H9 (cell line): ENCODE measurements around the gene TLL2. TPM values are rescaled to one million over a fixed set of nuclear protein-coding genes. Genes with fewer than 3 reads are reported as not detected.

Experiments
- DNase-seq: peaks from one replicate; pipeline ENCODE4 v3.0.0-alpha.2; 2017
- H2AFZ ChIP-seq: one replicate; pipeline ENCODE4 v1.6.1; 2013; ENCODE audit warnings: mild to moderate bottlenecking, low read length, control low read depth, moderate library complexity
- H2AK5ac ChIP-seq: 2 replicates; pipeline ENCODE4 v1.6.1; 2013; ENCODE audit warnings: low read length, control low read depth, mixed read lengths; ENCODE audit not compliant: insufficient read length
- H2BK120ac ChIP-seq: one replicate; pipeline ENCODE4 v1.6.1; 2013; ENCODE audit warnings: low read depth, mild to moderate bottlenecking, low read length, control low read depth, inconsistent platforms; ENCODE audit not compliant: poor library complexity, severe bottlenecking
- H2BK12ac ChIP-seq: 2 replicates; pipeline ENCODE4 v1.6.1; 2013; ENCODE audit warnings: low read length, control low read depth, mixed read lengths, low read depth; ENCODE audit not compliant: insufficient read length
- H2BK15ac ChIP-seq: 2 replicates; pipeline ENCODE4 v1.6.1; 2013; ENCODE audit warnings: low read depth, low read length, control low read depth
- H2BK20ac ChIP-seq: one replicate; pipeline ENCODE4 v1.6.1; 2013; ENCODE audit warnings: low read depth, mild to moderate bottlenecking, low read length, control low read depth, inconsistent platforms; ENCODE audit not compliant: poor library complexity, severe bottlenecking
- H2BK5ac ChIP-seq: 2 replicates; pipeline ENCODE4 v1.6.1; 2013; ENCODE audit warnings: low read length, control low read depth, mixed read lengths; ENCODE audit not compliant: insufficient read length
- H3K14ac ChIP-seq: 2 replicates; pipeline ENCODE4 v1.6.1; 2013; ENCODE audit warnings: low read length, control low read depth; ENCODE audit not compliant: insufficient read depth
- H3K18ac ChIP-seq: 2 replicates; pipeline ENCODE4 v1.6.1; 2013; ENCODE audit warnings: low read depth, mild to moderate bottlenecking, mixed read lengths, low read length, control low read depth; ENCODE audit not compliant: insufficient read length
- H3K23ac ChIP-seq: 2 replicates; pipeline ENCODE4 v1.6.1; 2013; ENCODE audit warnings: low read length, control low read depth, mixed read lengths, low read depth; ENCODE audit not compliant: insufficient read length
- H3K23me2 ChIP-seq: 2 replicates; pipeline ENCODE4 v1.6.1; 2013; ENCODE audit warnings: low read depth, mild to moderate bottlenecking, mixed read lengths, low read length, control low read depth; ENCODE audit not compliant: insufficient read length, poor library complexity, severe bottlenecking
- H3K27ac ChIP-seq: 2 replicates; pipeline ENCODE4 v1.5.1; 2013; ENCODE audit warnings: low read length, control low read depth, mixed read lengths, low read depth; ENCODE audit not compliant: insufficient read length
- H3K27me3 ChIP-seq: 2 replicates; pipeline ENCODE4 v1.6.1; 2013; ENCODE audit warnings: low read length, control low read depth, inconsistent platforms; ENCODE audit not compliant: insufficient read depth
- H3K4ac ChIP-seq: 2 replicates; pipeline ENCODE4 v1.6.1; 2013; ENCODE audit warnings: low read depth, mild to moderate bottlenecking, control low read depth, inconsistent platforms, low read length, moderate library complexity
- H3K4me1 ChIP-seq: 2 replicates; pipeline ENCODE4 v1.6.1; 2013; ENCODE audit warnings: low read length, control low read depth, inconsistent platforms; ENCODE audit not compliant: insufficient read depth
- H3K4me2 ChIP-seq: 2 replicates; pipeline ENCODE4 v1.6.1; 2013; ENCODE audit warnings: low read length, control low read depth, mixed read lengths; ENCODE audit not compliant: insufficient read length, insufficient read depth
- H3K56ac ChIP-seq: 2 replicates; pipeline ENCODE4 v1.6.1; 2013; ENCODE audit warnings: low read depth, mild to moderate bottlenecking, mixed read lengths, low read length, control low read depth; ENCODE audit not compliant: insufficient read length
- H3K79me1 ChIP-seq: 2 replicates; pipeline ENCODE4 v1.6.1; 2013; ENCODE audit warnings: low read depth, mild to moderate bottlenecking, moderate library complexity, low read length, control low read depth, inconsistent platforms; ENCODE audit not compliant: insufficient read depth, poor library complexity, severe bottlenecking
- H3K79me2 ChIP-seq: 2 replicates; pipeline ENCODE4 v1.6.1; 2013; ENCODE audit warnings: low read length, control low read depth, inconsistent platforms; ENCODE audit not compliant: insufficient read depth
- H3K9ac ChIP-seq: 2 replicates; pipeline ENCODE4 v1.6.1; 2013; ENCODE audit warnings: low read length, control low read depth, mixed read lengths; ENCODE audit not compliant: insufficient read length; ENCODE audit errors: extremely low read depth
- H3K9me3 ChIP-seq: one replicate; pipeline ENCODE4 v1.6.1; 2013; ENCODE audit warnings: low read depth, low read length, inconsistent platforms; ENCODE audit not compliant: control insufficient read depth
- H3T11ph ChIP-seq: one replicate; pipeline ENCODE4 v1.6.1; 2013; ENCODE audit warnings: mild to moderate bottlenecking, low read length, control low read depth, inconsistent platforms
- H4K20me1 ChIP-seq: one replicate; pipeline ENCODE4 v1.6.1; 2013; ENCODE audit not compliant: control insufficient read depth, insufficient read length, insufficient read depth
- H4K5ac ChIP-seq: 2 replicates; pipeline ENCODE4 v1.6.1; 2013; ENCODE audit warnings: low read depth, mild to moderate bottlenecking, mixed read lengths, low read length, control low read depth; ENCODE audit not compliant: insufficient read length
- H4K8ac ChIP-seq: replicated peaks from 2 replicates; pipeline ENCODE4 v1.6.1; 2013; ENCODE audit warnings: low read length, control low read depth, mixed read lengths, low read depth; ENCODE audit not compliant: insufficient read length
- H4K91ac ChIP-seq: 2 replicates; pipeline ENCODE4 v1.6.1; 2013; ENCODE audit warnings: low read depth, mild to moderate bottlenecking, moderate library complexity, mixed read lengths, low read length, control low read depth; ENCODE audit not compliant: insufficient read length
- H3K27ac Mint-ChIP-seq, 3 experiments: 2 replicates in 2 of 3; 3 replicates in 1 of 3; pipeline ENCODE4 v1.8.0; 2020 to 2021; ENCODE audit warnings: mixed read lengths in 3 of 3, mild to moderate bottlenecking in 1 of 3, moderate library complexity in 1 of 3
- H3K27me3 Mint-ChIP-seq: 2 replicates; pipeline ENCODE4 v1.8.0; 2021; ENCODE audit warnings: low read depth, mild to moderate bottlenecking, moderate library complexity, mixed read lengths
- H3K36me3 Mint-ChIP-seq, 3 experiments: 2 replicates in 2 of 3; 3 replicates in 1 of 3; pipeline ENCODE4 v1.8.0; 2020 to 2021; ENCODE audit warnings: low read depth in 3 of 3, mixed read lengths in 3 of 3; ENCODE audit not compliant: insufficient read depth in 1 of 3
- H3K4me1 Mint-ChIP-seq, 2 experiments: 2 replicates each; pipeline ENCODE4 v1.8.0; 2020; ENCODE audit warnings: mixed read lengths in 2 of 2
- H3K4me3 Mint-ChIP-seq, 2 experiments: 2 replicates in 1 of 2; 3 replicates in 1 of 2; pipeline ENCODE4 v1.8.0; 2020 to 2021; ENCODE audit warnings: mild to moderate bottlenecking in 2 of 2, mixed read lengths in 2 of 2, moderate library complexity in 1 of 2
- H3K9me3 Mint-ChIP-seq, 2 experiments: 2 replicates in 1 of 2; 3 replicates in 1 of 2; pipeline ENCODE4 v1.8.0; 2020; ENCODE audit warnings: mild to moderate bottlenecking in 2 of 2, mixed read lengths in 2 of 2, moderate library complexity in 1 of 2
- WGBS: extraction: QIAGEN DNeasy Blood & Tissue Kit; methylation state at CpG from one replicate; pipeline ENCODE4 v1.1.7; 2013; ENCODE audit warnings: missing lambda C conversion rate, low lambda C conversion rate, mixed read lengths; ENCODE audit not compliant: insufficient read length; ENCODE audit errors: extremely low coverage; 5-methylcytosine and 5-hydroxymethylcytosine counted together
- total RNA-seq: library from RNA; stranded (reverse); gene quantifications from 2 replicates; pipeline ENCODE4 v1.2.1, GENCODE V29; 2021
- TF ChIP-seq, protein P1 (sequence below): fragments of 200-600 bp; sonication (generic); conservative IDR thresholded peaks from 3 replicates; pipeline ENCODE4 v1.8.0; 2021; ENCODE audit warnings: antibody characterized with exemption, mild to moderate bottlenecking

The TLL2 gene
- total RNA-seq, 1 experiment from 2014 or later = 1.4 TPM

DNA sequence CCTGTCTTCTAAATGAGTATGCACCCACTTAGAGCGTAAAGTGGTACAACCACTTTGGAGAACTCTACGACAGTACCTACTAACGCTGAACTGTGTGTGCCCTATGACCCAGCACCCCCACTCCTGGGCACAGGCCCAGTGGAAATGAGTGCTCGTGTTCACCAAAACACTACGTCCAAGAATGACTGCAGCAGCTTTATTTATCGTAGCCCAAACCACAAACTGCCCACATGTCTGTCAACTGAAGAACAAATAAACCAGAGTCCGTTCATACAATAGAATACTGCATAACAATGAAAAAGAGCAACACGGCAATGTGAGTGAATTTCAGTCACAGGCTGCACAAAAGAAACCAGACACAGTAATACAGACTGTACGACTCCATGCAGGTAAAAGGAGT is 35.4 kb downstream of the TLL2 start:
- no peak overlapping the region for H3K56ac ChIP-seq
- no peaks in the 10 kb centered on the region for H3K27me3 ChIP-seq
- H3K27ac ChIP-seq = no peak overlapping the region
- no peak overlapping the region for H3K18ac ChIP-seq
- no peaks in the 10 kb centered on the region for H3K79me1 ChIP-seq
- no peaks in the 10 kb centered on the region for H3K9me3 ChIP-seq
- no peak overlapping the region for H4K91ac ChIP-seq
- no peak overlapping the region for H3K23ac ChIP-seq
- no peak overlapping the region for H4K5ac ChIP-seq
- no peaks in the 10 kb centered on the region for H4K20me1 ChIP-seq
- no peak overlapping the region for H3K9ac ChIP-seq
- H2BK5ac ChIP-seq = no peak overlapping the region
- no peak overlapping the region for H2BK12ac ChIP-seq
- H3K4me2 ChIP-seq = no peak overlapping the region
- no CpG with 5 or more reads among the region's 9 CpGs for WGBS
- H3K4me1 Mint-ChIP-seq = peaks cover 15 to 21% of the 10 kb centered on the region in 2 experiments
- H2BK20ac ChIP-seq = no peak overlapping the region
- no peaks in the 10 kb centered on the region for H3K23me2 ChIP-seq
- no peak overlapping the region for H2AK5ac ChIP-seq
- H3K36me3 Mint-ChIP-seq = peaks cover 4 to 11% (median 8%) of the 10 kb centered on the region in 3 experiments; a peak in 6 of 7 replicates
- no peak overlapping the region for H2BK120ac ChIP-seq
- H3T11ph ChIP-seq = no peak overlapping the region
- H3K4me3 Mint-ChIP-seq = no peak overlapping the region
- no peak overlapping the region for H2BK15ac ChIP-seq
- no peak overlapping the region for H3K4ac ChIP-seq
- no peak overlapping the region for H3K27ac Mint-ChIP-seq
- peaks cover 2 to 12% of the 10 kb centered on the region in 2 experiments; a peak in 3 of 5 replicates for H3K9me3 Mint-ChIP-seq
- no peak overlapping the region for H4K8ac ChIP-seq
- H3K79me2 ChIP-seq = no peaks in the 10 kb centered on the region
- H3K4me1 ChIP-seq = no peaks in the 10 kb centered on the region
- H3K14ac ChIP-seq = no peak overlapping the region
- TF ChIP-seq, protein P1, sequence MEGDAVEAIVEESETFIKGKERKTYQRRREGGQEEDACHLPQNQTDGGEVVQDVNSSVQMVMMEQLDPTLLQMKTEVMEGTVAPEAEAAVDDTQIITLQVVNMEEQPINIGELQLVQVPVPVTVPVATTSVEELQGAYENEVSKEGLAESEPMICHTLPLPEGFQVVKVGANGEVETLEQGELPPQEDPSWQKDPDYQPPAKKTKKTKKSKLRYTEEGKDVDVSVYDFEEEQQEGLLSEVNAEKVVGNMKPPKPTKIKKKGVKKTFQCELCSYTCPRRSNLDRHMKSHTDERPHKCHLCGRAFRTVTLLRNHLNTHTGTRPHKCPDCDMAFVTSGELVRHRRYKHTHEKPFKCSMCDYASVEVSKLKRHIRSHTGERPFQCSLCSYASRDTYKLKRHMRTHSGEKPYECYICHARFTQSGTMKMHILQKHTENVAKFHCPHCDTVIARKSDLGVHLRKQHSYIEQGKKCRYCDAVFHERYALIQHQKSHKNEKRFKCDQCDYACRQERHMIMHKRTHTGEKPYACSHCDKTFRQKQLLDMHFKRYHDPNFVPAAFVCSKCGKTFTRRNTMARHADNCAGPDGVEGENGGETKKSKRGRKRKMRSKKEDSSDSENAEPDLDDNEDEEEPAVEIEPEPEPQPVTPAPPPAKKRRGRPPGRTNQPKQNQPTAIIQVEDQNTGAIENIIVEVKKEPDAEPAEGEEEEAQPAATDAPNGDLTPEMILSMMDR = no peak
- DNase-seq = no peak
- no peak overlapping the region for H2AFZ ChIP-seq
- H3K27me3 Mint-ChIP-seq = no peaks in the 10 kb centered on the region
